ENCODE results near the gene HCAR2. TPM values are rescaled to one million over a fixed set of nuclear protein-coding genes. Genes with fewer than 3 reads are reported as not detected.

Gene HCAR2
- total RNA-seq, 1 donor from 2014 or later: not detected

DNA sequence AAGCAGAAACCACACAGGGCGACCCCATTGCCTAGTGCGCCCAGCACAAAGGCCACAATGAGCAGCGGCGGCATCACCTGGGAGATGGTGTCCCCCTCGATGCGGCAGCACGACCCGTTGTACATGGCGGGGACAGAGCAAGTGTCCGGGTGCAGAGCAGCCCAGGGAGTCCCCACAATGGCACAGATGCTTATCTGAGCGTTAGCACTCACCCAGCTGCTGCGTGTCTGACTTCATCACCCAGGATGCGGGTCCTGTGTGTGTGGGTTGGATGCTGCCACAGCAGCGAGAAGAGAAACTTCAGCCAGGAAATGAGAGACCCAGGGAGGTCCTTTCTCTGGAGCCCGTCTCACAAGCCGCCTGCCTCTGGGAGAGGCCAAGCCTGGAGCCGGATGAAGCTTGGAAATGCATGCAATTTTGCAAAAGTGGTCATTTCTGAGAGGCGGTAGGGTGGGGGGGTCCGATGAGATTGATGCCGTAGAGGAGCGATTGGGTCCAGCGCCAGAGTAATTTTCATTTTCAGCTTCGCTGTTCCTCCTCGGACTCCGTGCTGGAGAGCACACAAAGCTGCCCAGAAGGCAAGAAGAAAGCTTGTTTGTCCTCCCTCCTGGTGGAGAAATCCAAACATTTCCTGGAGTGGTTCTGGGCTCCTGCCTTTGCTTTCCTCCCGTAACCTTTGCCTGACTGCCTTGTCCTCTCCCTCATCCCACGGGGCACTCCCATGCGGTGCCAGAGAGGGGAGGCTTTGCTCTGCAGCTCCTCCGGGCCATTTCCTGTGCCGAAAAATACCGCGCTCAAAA is 27.3 kb upstream of the HCAR2 start, which contains the start of gene HCAR1:
Gene HCAR1, minus strand, starts transcription at position 630 of the 800 bp plus-strand sequence. Its CDS starts 505 bp downstream, at position 125.
- Mint-ChIP-seq H3K27me3 (no peaks in the 10 kb centered on the region), H3K4me3 (no peak within 1 kb of the TSS), H3K4me1 (peaks cover 38% of the 10 kb centered on the region), H3K9me3 (no peaks in the 10 kb centered on the region), H3K36me3 (ENCODE audit: low read depth) (no peaks in the 10 kb centered on the region), H3K27ac (no peak within 1 kb of the TSS)
- no peak for ATAC-seq (ENCODE audit: low read depth)
- CTCF ChIA-PET: no interaction called here
- no peak for DNase-seq
- TF ChIP-seq, protein P1, sequence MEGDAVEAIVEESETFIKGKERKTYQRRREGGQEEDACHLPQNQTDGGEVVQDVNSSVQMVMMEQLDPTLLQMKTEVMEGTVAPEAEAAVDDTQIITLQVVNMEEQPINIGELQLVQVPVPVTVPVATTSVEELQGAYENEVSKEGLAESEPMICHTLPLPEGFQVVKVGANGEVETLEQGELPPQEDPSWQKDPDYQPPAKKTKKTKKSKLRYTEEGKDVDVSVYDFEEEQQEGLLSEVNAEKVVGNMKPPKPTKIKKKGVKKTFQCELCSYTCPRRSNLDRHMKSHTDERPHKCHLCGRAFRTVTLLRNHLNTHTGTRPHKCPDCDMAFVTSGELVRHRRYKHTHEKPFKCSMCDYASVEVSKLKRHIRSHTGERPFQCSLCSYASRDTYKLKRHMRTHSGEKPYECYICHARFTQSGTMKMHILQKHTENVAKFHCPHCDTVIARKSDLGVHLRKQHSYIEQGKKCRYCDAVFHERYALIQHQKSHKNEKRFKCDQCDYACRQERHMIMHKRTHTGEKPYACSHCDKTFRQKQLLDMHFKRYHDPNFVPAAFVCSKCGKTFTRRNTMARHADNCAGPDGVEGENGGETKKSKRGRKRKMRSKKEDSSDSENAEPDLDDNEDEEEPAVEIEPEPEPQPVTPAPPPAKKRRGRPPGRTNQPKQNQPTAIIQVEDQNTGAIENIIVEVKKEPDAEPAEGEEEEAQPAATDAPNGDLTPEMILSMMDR (IDR thresholded peaks at IDR 0.05): no peak
- intact Hi-C loops (cut with micrococcal nuclease): loop anchor here (5.0 kb wide), 1 partner anchor 228 kb away; the partner anchor contains the start of gene ZCCHC8
- POLR2A ChIA-PET: no interaction called here

DNA sequence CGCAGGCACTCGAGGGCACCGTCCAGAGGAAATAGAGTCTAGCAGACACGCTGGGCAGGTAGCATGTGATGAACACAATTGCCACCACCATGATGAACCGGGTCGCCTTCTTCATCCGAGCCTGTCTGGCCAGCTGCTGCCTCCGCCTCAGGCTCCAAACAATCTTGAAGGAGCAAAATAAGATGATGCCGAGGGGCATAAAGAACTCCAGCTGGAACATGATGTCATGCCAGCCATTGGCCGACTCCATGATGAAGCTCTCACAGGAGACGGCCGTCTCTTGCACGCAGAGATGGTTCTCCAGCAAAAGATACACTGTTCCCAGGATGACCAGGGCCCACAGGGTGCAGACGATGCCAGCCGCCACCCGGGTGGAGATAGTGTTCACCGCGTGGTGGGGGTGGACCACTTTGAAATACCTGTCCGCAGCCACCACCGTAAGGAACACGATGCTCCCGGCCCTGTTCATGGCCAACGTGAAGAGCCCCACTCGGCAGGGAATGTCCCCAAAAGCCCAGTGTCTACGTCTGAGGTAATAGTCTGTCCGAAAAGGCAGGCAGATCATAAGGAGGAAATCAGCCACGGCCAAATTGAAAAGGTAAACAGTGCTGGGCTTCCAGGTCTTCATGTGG is 26.5 kb upstream of the HCAR2 start:
- POLR2A ChIA-PET: no interaction called here
- H3K9me3 Mint-ChIP-seq: no peaks in the 10 kb centered on the region
- intact Hi-C loops (cut with micrococcal nuclease): loop anchor here (5.0 kb wide), 1 partner anchor 227 kb away; the partner anchor contains the start of gene ZCCHC8
- ATAC-seq (ENCODE audit: low read depth): no peak
- no peak overlapping the region for H3K4me3 Mint-ChIP-seq
- DNase-seq: no peak
- CTCF ChIA-PET: no interaction called here
- TF ChIP-seq, protein P1 (IDR thresholded peaks at IDR 0.05): no peak
- H3K4me1 Mint-ChIP-seq: peaks cover 45% of the 10 kb centered on the region
- no peaks in the 10 kb centered on the region for H3K36me3 Mint-ChIP-seq (ENCODE audit: low read depth)
- H3K27me3 Mint-ChIP-seq: no peaks in the 10 kb centered on the region
- peak overlapping the region; percentile 9 for H3K27ac Mint-ChIP-seq

DNA sequence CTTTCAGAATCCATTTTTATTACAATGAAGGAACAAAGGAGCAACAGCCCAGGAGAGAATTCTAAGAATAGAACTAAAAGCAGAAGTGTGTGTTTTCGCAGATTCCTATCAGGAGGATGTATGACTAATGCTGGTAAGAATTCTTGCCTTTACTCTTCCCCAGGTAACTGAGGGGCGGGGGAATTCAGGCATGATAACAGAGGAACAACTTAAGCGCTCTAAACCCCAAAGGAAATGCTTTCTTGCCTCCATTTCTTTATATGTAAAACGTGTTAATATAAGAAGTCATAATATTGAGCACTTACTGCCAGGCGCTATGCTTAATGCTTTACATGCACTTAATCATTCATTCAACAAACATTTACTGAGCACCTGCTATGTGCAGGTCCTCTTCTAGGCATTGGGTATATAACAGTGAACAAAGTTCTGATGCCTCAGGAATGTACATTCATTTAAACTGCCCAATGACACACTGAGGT is 23.0 kb upstream of the HCAR2 start:
- H3K4me3 Mint-ChIP-seq: peak overlapping the region; percentile 36
- ChIA-PET CTCF (no interaction called here), POLR2A (interaction anchor here (0.6 kb wide), 2 partner anchors 326 to 510 kb away, joined by 5 to 6 read pairs; no protein-coding TSS in a partner anchor)
- TF ChIP-seq, protein P1 (IDR thresholded peaks at IDR 0.05): no peak
- H3K27me3 Mint-ChIP-seq: no peaks in the 10 kb centered on the region
- ATAC-seq (ENCODE audit: low read depth) (peak; percentile 45), DNase-seq (no peak)
- peaks cover 33% of the 10 kb centered on the region for H3K4me1 Mint-ChIP-seq
- no peaks in the 10 kb centered on the region for H3K36me3 Mint-ChIP-seq (ENCODE audit: low read depth)
- intact Hi-C loops (cut with micrococcal nuclease): loop anchor here (2.0 kb wide), 1 partner anchor 25 kb away; no protein-coding TSS in a partner anchor
- peak overlapping the region; percentile 79 for H3K27ac Mint-ChIP-seq
- no peaks in the 10 kb centered on the region for H3K9me3 Mint-ChIP-seq

DNA sequence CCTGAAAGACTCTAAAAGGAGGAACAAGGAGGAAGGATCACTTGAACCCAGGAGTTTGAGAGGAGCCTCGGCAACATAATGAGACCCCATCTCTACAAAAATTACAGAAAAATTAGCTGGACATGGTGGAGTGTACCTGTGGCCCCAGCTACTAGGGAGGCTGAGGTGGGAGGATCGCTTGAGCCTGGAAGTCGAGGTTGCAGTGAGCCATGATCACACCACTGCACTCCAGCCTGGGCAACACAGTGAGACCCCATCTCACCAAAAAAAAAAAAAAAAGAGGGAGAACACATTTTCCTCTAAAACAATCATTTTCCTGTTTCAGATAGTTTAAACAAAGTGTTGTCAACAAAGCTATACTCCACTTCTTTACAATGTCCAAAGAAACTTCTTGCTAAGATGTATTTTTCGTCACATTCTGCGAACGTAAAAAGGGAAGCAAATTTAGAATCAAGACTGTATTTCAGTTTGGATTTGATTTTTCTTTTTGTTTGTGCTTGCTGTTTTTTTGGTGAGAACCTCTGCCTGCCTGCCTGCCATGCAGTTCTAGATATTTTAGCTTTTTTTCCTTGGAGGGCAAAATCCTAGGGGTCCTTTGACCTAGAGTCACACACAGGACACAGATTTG is 22.4 kb upstream of the HCAR2 start:
- Mint-ChIP-seq H3K27ac (peak overlapping the region; percentile 79), H3K9me3 (no peaks in the 10 kb centered on the region), H3K4me3 (peak overlapping the region; percentile 36), H3K27me3 (no peaks in the 10 kb centered on the region), H3K36me3 (ENCODE audit: low read depth) (no peaks in the 10 kb centered on the region), H3K4me1 (peaks cover 37% of the 10 kb centered on the region)
- ChIA-PET CTCF (interaction anchor here (1.0 kb wide), 1 partner anchor 27 kb away, joined by 3 read pairs; the partner anchor contains the start of gene DENR), POLR2A (interaction anchor here (0.6 to 1.3 kb wide), 3 partner anchors 225 to 511 kb away, joined by 5 to 6 read pairs (median 5); partner anchors contain the start of gene ZCCHC8)
- ATAC-seq (ENCODE audit: low read depth) (no peak), DNase-seq (no peak)
- intact Hi-C loops (cut with micrococcal nuclease): loop anchor here (2.0 kb wide), 2 partner anchors 25 to 79 kb away; no protein-coding TSS in a partner anchor
- TF ChIP-seq, protein P1 (IDR thresholded peaks at IDR 0.05): no peak
